Keratinocyte (primary cell): Measurements from ENCODE around the gene CCDC24. TPM values are rescaled to one million over a fixed set of nuclear protein-coding genes. Genes with fewer than 3 reads are reported as not detected.

Source experiments
- DNase-seq: peaks from one replicate; pipeline ENCODE4 v3.0.0-alpha.2; 2011; ENCODE audit warnings: low read depth, missing footprints, low spot score
- FAIRE-seq: peaks from 2 replicates; lab custom pipeline; 2011; peaks lifted over from hg19 to GRCh38; lab: Jason Lieb, UNC
- H2AFZ ChIP-seq: 2 replicates; pipeline ENCODE4 v1.6.0; 2012; ENCODE audit warnings: low read length, control low read depth, inconsistent platforms; ENCODE audit not compliant: control insufficient read depth
- H3K27ac ChIP-seq: 2 replicates; pipeline ENCODE4 v1.5.1; 2011; ENCODE audit warnings: low read length; ENCODE audit not compliant: control insufficient read depth, insufficient read depth
- H3K27me3 ChIP-seq: 3 replicates; pipeline ENCODE4 v1.6.0; 2011; ENCODE audit warnings: low read length; ENCODE audit not compliant: control insufficient read depth, insufficient read depth; ENCODE audit errors: extremely low read depth
- H3K36me3 ChIP-seq, 2 experiments: 2 replicates in 1 of 2; 3 replicates in 1 of 2; pipeline ENCODE4 v1.5.1; 2011; ENCODE audit warnings: low read length in 2 of 2, mild to moderate bottlenecking in 1 of 2; ENCODE audit not compliant: control insufficient read depth in 2 of 2, insufficient read depth in 2 of 2; ENCODE audit errors: extremely low read depth in 1 of 2
- H3K4me1 ChIP-seq: 3 replicates; pipeline ENCODE4 v1.5.1; 2011; ENCODE audit warnings: low read length; ENCODE audit not compliant: control insufficient read depth, insufficient read depth; ENCODE audit errors: extremely low read depth
- H3K4me2 ChIP-seq: 3 replicates; pipeline ENCODE4 v1.6.0; 2011; ENCODE audit warnings: low read depth, low read length; ENCODE audit not compliant: control insufficient read depth, insufficient read depth; ENCODE audit errors: extremely low read depth
- H3K4me3 ChIP-seq, 3 experiments: fragments of 200-600 bp in 1 of 3; sonication (generic) in 1 of 3; 2 replicates in 2 of 3; 3 replicates in 1 of 3; pipeline ENCODE4 v1.5.1; 2011 to 2016; ENCODE audit warnings: low read length in 3 of 3, mild to moderate bottlenecking in 3 of 3, control low read depth in 2 of 3, inconsistent platforms in 1 of 3, low read depth in 1 of 3, mixed read lengths in 1 of 3, mixed run types in 1 of 3, moderate library complexity in 1 of 3; ENCODE audit not compliant: control insufficient read depth in 2 of 3, insufficient read depth in 2 of 3; ENCODE audit errors: extremely low read depth in 1 of 3
- H3K79me2 ChIP-seq: 2 replicates; pipeline ENCODE4 v1.6.0; 2012; ENCODE audit warnings: low read length; ENCODE audit not compliant: control insufficient read depth, insufficient read depth
- H3K9ac ChIP-seq: 3 replicates; pipeline ENCODE4 v1.6.0; 2011; ENCODE audit warnings: low read length; ENCODE audit not compliant: control insufficient read depth, insufficient read depth; ENCODE audit errors: extremely low read depth
- H3K9me1 ChIP-seq: 3 replicates; pipeline ENCODE4 v1.6.0; 2011; ENCODE audit warnings: low read length; ENCODE audit not compliant: control insufficient read depth, insufficient read depth; ENCODE audit errors: extremely low read depth
- H3K9me3 ChIP-seq: 2 replicates; pipeline ENCODE4 v1.5.1; 2012; ENCODE audit warnings: low read depth, low read length; ENCODE audit not compliant: control insufficient read depth
- H4K20me1 ChIP-seq: 3 replicates; pipeline ENCODE4 v1.6.0; 2011; ENCODE audit warnings: low read length; ENCODE audit not compliant: control insufficient read depth, insufficient read depth; ENCODE audit errors: extremely low read depth
- EZH2 ChIP-seq: IDR thresholded peaks from one replicate; pipeline ENCODE4 v1.6.1; 2012; ENCODE audit warnings: inconsistent platforms, mild to moderate bottlenecking, low read length, moderate library complexity
- dilution Hi-C: fragments of 300-500 bp; cut with MboI; formaldehyde crosslinking; loops from one replicate; pipeline ENCODE4 v1.7.0; 2020; ENCODE audit warnings: low sequenced_read_pairs; ENCODE audit not compliant: extremely low pct_ligation_motif_present
- polyA plus RNA-seq, 5 experiments: library from polyadenylated mRNA; depleted of rRNA in 3 of 5; stranded (reverse) in 3 of 5; stranded (forward) in 1 of 5; unstranded in 1 of 5; fragments of >200 nt; gene quantifications; 1 replicate in 1 of 5; 2 replicates in 3 of 5; 3 replicates in 1 of 5; pipeline versions ENCODE4 v1.2.1 to v1.2.3, GENCODE V29; 2011 to 2012; ENCODE audit warnings: missing spikeins in 2 of 5, low read depth in 1 of 5, low replicate concordance in 1 of 5
- TF ChIP-seq, protein P1 (sequence below), 3 experiments: IDR thresholded peaks in 1 of 3; conservative IDR thresholded peaks in 1 of 3; optimal IDR thresholded peaks in 1 of 3; 2 replicates in 2 of 3; 3 replicates in 1 of 3; pipeline versions ENCODE3 to v1.5.1; 2011; ENCODE audit warnings: low read length in 3 of 3, mild to moderate bottlenecking in 3 of 3, moderate library complexity in 2 of 3, control low read depth in 1 of 3, inconsistent platforms in 1 of 3; ENCODE audit not compliant: insufficient read depth in 2 of 3; ENCODE audit errors: extremely low read depth in 1 of 3

CCDC24 gene
- polyA plus RNA-seq, 1 donor (not counting 4 experiments of a cell fraction or from before 2014, with no cell fraction given), result 5.2 TPM

DNA sequence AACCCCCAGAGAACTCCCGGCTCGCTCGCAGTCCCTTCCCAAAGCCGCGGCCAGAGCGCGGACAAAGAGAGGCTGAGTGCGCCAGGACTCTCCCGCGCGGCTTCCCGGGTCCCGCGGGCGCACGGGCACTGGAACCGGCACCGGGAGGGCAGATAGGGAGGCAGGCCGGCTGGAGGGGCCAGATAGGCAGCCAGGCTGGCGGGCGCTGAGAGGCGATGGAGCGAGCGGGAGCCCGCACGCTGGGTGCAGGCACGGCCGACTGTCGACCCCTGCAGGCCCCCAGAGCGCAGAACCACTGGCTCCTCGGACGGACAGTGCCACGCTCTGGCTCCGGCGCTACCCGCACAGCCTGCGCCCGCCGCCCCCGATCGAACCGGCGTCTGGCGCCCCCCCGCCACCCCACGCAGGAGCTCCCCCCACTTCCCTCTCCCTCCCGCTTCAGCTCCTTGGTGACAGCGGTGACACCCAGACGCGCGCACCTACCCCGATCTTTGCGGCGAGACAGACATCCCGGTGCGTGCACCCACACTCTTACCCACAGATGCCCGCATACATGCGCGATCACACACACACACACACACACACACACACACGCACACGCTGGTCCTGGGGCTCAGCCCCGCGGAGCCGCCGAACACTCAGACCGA is 39.3 kb downstream of the CCDC24 start:
- peak overlapping the region; percentile 35 for H2AFZ ChIP-seq
- peak overlapping the region; percentile 64 to 81 (median 78) for H3K4me3 ChIP-seq
- no peaks in the 10 kb centered on the region for H3K79me2 ChIP-seq
- no peak for TF ChIP-seq EZH2
- TF ChIP-seq, protein P1, sequence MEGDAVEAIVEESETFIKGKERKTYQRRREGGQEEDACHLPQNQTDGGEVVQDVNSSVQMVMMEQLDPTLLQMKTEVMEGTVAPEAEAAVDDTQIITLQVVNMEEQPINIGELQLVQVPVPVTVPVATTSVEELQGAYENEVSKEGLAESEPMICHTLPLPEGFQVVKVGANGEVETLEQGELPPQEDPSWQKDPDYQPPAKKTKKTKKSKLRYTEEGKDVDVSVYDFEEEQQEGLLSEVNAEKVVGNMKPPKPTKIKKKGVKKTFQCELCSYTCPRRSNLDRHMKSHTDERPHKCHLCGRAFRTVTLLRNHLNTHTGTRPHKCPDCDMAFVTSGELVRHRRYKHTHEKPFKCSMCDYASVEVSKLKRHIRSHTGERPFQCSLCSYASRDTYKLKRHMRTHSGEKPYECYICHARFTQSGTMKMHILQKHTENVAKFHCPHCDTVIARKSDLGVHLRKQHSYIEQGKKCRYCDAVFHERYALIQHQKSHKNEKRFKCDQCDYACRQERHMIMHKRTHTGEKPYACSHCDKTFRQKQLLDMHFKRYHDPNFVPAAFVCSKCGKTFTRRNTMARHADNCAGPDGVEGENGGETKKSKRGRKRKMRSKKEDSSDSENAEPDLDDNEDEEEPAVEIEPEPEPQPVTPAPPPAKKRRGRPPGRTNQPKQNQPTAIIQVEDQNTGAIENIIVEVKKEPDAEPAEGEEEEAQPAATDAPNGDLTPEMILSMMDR (optimal IDR thresholded peaks at IDR 0.05 in 1 of 3, IDR thresholded peaks at IDR 0.05 in 1 of 3, conservative IDR thresholded peaks at IDR 0.05 in 1 of 3; ENCODE audit: extremely low read depth in 1 of 3, insufficient read depth in 2 of 3, low read length in 3 of 3), result peak in 1 of 3 experiments; percentile 39
- dilution Hi-C loops, result no loop called here
- H3K4me1 ChIP-seq, result peaks cover 31% of the 10 kb centered on the region
- peaks cover 0 to 7% of the 10 kb centered on the region in 2 experiments for H3K36me3 ChIP-seq
- H4K20me1 ChIP-seq, result no peaks in the 10 kb centered on the region
- H3K9me3 ChIP-seq, result no peaks in the 10 kb centered on the region
- peak overlapping the region; percentile 69 for H3K27ac ChIP-seq
- H3K9ac ChIP-seq, result peak overlapping the region; percentile 86
- peaks cover 2% of the 10 kb centered on the region for H3K9me1 ChIP-seq
- peak overlapping the region; percentile 69 for H3K4me2 ChIP-seq
- no peaks in the 10 kb centered on the region for H3K27me3 ChIP-seq
- FAIRE-seq (no peak), DNase-seq (no peak)

DNA sequence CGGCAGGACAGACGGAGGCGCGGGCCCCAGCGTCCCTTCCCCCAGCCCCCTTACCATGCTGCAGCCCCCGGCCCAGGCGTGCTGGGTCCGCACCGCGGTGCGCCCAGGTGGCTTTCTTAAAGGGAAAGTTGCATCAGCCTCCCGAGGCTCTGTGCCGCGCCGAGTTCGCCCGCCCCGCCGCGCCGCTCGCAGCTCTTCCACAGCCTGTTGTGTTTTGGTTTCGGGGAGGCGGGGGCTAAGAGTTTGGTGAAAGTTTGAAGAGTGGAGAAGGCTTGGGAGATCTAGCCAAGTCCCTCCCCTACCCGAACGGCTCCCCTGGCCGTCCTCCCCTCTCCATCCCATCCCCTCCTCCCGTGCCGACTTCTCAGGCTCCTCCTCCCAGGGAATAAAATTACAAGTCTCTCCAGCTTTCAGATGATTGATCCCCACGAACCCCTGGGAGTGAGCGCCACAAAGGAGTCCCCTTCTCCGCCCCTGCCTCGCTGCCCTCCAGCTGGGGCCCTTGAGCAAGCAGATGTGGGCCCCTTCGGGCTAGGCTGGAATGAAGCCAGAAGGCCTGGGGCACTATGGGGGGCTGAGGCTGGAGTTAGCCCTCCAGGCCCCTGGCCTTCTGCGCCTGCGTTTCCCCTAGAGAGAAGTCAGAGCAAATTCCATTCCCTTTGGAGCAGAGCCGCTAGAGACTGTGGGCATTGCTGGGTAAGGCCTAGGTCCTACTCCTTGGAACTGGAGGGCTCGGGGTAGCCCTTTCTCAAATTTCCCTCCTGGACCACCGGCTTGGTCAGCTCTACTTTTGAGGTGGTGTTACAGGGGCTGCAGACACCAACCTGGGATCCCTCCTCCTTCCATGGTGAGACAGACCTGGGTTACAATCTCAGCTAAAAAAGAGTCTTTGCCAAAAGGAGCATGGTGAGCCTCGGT is 40.1 kb downstream of the CCDC24 start, which contains the start of gene SLC6A9:
Gene SLC6A9, minus strand, starts transcription at position 211 of the 918 bp plus-strand sequence. CDS start 7,185 bp downstream, outside the sequence.
- Histone ChIP-seq H2AFZ (peak within 1 kb of the TSS; percentile 35), H3K9ac (peak within 1 kb of the TSS; percentile 86), H3K9me3 (no peaks in the 10 kb centered on the region), H4K20me1 (no peaks in the 10 kb centered on the region), H3K9me1 (peaks cover 2% of the 10 kb centered on the region), H3K27ac (peak within 1 kb of the TSS; percentile 69), H3K4me3 (peak within 1 kb of the TSS; percentile 64 to 81 (median 78)), H3K27me3 (no peaks in the 10 kb centered on the region), H3K4me2 (peak within 1 kb of the TSS; percentile 69), H3K4me1 (peaks cover 34% of the 10 kb centered on the region), H3K36me3 (peaks cover 0 to 7% of the 10 kb centered on the region in 2 experiments), H3K79me2 (no peaks in the 10 kb centered on the region)
- dilution Hi-C loops, result no loop called here
- FAIRE-seq (peak; percentile 67), DNase-seq (peak; percentile 38)
- TF ChIP-seq EZH2, result no peak
- TF ChIP-seq, protein P1 (optimal IDR thresholded peaks at IDR 0.05 in 1 of 3, IDR thresholded peaks at IDR 0.05 in 1 of 3, conservative IDR thresholded peaks at IDR 0.05 in 1 of 3; ENCODE audit: extremely low read depth in 1 of 3, insufficient read depth in 2 of 3, low read length in 3 of 3), result no peak
